Progenitor cell of endocrine pancreas (in vitro differentiated cells): Measurements from ENCODE around the gene GSG1L. TPM values are rescaled to one million over a fixed set of nuclear protein-coding genes. Genes with fewer than 3 reads are reported as not detected.
A peak's percentile ranks its signal among the peaks of the same experiment; 100 is the strongest.

Source experiments
- DNase-seq: peaks from one replicate; pipeline ENCODE4 v3.0.0; 2021; ENCODE audit warnings: low spot score; ENCODE audit not compliant: unreplicated experiment
- H3K27ac Mint-ChIP-seq: 2 replicates; pipeline ENCODE4 v1.8.0; 2021; ENCODE audit warnings: mild to moderate bottlenecking, moderate library complexity, mixed read lengths
- H3K27me3 Mint-ChIP-seq: 2 replicates; pipeline ENCODE4 v1.8.0; 2021; ENCODE audit warnings: mixed read lengths
- H3K36me3 Mint-ChIP-seq: 2 replicates; pipeline ENCODE4 v1.8.0; 2022; ENCODE audit warnings: mixed read lengths; ENCODE audit not compliant: insufficient read depth
- H3K4me1 Mint-ChIP-seq: 2 replicates; pipeline ENCODE4 v1.8.0; 2021; ENCODE audit warnings: low read depth, mixed read lengths
- H3K4me3 Mint-ChIP-seq: 2 replicates; pipeline ENCODE4 v1.8.0; 2021; ENCODE audit warnings: low read depth, mild to moderate bottlenecking, moderate library complexity, mixed read lengths
- H3K9me3 Mint-ChIP-seq: 2 replicates; pipeline ENCODE4 v1.8.0; 2021; ENCODE audit warnings: low read depth, mixed read lengths
- CTCF ChIP-seq: fragments of 200-600 bp; sonication (generic); IDR thresholded peaks from one replicate; pipeline ENCODE4 v1.5.0; 2021; ENCODE audit warnings: antibody characterized with exemption, mild to moderate bottlenecking; ENCODE audit not compliant: unreplicated experiment
- total RNA-seq: library from RNA; stranded (reverse); gene quantifications from 2 replicates; pipeline ENCODE4 v1.2.1, GENCODE V29; 2021

Gene GSG1L
- total RNA-seq, 1 donor from 2014 or later: 0.17 TPM

- Mint-ChIP-seq H3K9me3 (no peaks in the 10 kb centered on the region), H3K4me3 (no peak overlapping the region), H3K27ac (no peak overlapping the region), H3K4me1 (peaks cover 1% of the 10 kb centered on the region), H3K27me3 (no peaks in the 10 kb centered on the region), H3K36me3 (no peaks in the 10 kb centered on the region)
- no peak for DNase-seq
- no peak for TF ChIP-seq CTCF
Observed at GRCh38 chr16:27781981-27782880, 281.3 kb downstream of the GSG1L start.

GRCh38 chr16:27781195-27781524, 282.4 kb downstream of the GSG1L start:
- TF ChIP-seq CTCF: no peak

GRCh38 chr16:27780468-27781194, 282.9 kb downstream of the GSG1L start:
- Mint-ChIP-seq H3K4me1 (peaks cover 1% of the 10 kb centered on the region), H3K36me3 (no peaks in the 10 kb centered on the region), H3K27me3 (no peaks in the 10 kb centered on the region), H3K9me3 (no peaks in the 10 kb centered on the region), H3K27ac (no peak overlapping the region), H3K4me3 (no peak overlapping the region)
- no peak for TF ChIP-seq CTCF
- DNase-seq: no peak

More at GRCh38 chr16:27781195-27781524, 282.4 kb downstream of the GSG1L start:
- no peak for DNase-seq
- peaks cover 1% of the 10 kb centered on the region for H3K4me1 Mint-ChIP-seq
- no peaks in the 10 kb centered on the region for H3K27me3 Mint-ChIP-seq
- no peak overlapping the region for H3K4me3 Mint-ChIP-seq
- H3K36me3 Mint-ChIP-seq: no peaks in the 10 kb centered on the region
- H3K27ac Mint-ChIP-seq: no peak overlapping the region
- H3K9me3 Mint-ChIP-seq: no peaks in the 10 kb centered on the region

- Mint-ChIP-seq H3K9me3 (no peaks in the 10 kb centered on the region), H3K27me3 (no peaks in the 10 kb centered on the region), H3K36me3 (no peaks in the 10 kb centered on the region), H3K27ac (no peak overlapping the region), H3K4me1 (peaks cover 1% of the 10 kb centered on the region), H3K4me3 (no peak overlapping the region)
- peak; percentile 29 for DNase-seq
- peak; percentile 61 for TF ChIP-seq CTCF
Observed at GRCh38 chr16:27779641-27780164, 283.8 kb downstream of the GSG1L start.

GRCh38 chr16:27778926-27779570, 284.5 kb downstream of the GSG1L start:
- no peak overlapping the region for H3K4me3 Mint-ChIP-seq
- H3K9me3 Mint-ChIP-seq: no peaks in the 10 kb centered on the region
- no peak for DNase-seq
- TF ChIP-seq CTCF: no peak
- H3K27ac Mint-ChIP-seq: no peak overlapping the region
- H3K4me1 Mint-ChIP-seq: peaks cover 1% of the 10 kb centered on the region
- H3K27me3 Mint-ChIP-seq: no peaks in the 10 kb centered on the region
- peaks cover 1% of the 10 kb centered on the region for H3K36me3 Mint-ChIP-seq
